ENCODE data around the gene GALNS.

GRCh38 chr16:88894681-88895300 is 38.0 kb upstream of the GALNS start:
- no peak for TF ChIP-seq CTCF (IDR thresholded peaks at IDR 0.05; ENCODE audit: poor library complexity, severe bottlenecking)
- no peak for TF ChIP-seq TAF1 (IDR thresholded peaks at IDR 0.05; ENCODE audit: low read depth)
- TF ChIP-seq EP300 (conservative IDR thresholded peaks at IDR 0.05; ENCODE audit: poor library complexity, severe bottlenecking): no peak
- no peak for TF ChIP-seq EZH2 (IDR thresholded peaks at IDR 0.05; ENCODE audit: borderline replicate concordance, insufficient read depth, low read length, poor library complexity, severe bottlenecking)
- no peak for TF ChIP-seq POLR2AphosphoS5 (IDR thresholded peaks at IDR 0.05)
- TF ChIP-seq RAD21 (conservative IDR thresholded peaks at IDR 0.05): no peak
- TF ChIP-seq, protein P1, sequence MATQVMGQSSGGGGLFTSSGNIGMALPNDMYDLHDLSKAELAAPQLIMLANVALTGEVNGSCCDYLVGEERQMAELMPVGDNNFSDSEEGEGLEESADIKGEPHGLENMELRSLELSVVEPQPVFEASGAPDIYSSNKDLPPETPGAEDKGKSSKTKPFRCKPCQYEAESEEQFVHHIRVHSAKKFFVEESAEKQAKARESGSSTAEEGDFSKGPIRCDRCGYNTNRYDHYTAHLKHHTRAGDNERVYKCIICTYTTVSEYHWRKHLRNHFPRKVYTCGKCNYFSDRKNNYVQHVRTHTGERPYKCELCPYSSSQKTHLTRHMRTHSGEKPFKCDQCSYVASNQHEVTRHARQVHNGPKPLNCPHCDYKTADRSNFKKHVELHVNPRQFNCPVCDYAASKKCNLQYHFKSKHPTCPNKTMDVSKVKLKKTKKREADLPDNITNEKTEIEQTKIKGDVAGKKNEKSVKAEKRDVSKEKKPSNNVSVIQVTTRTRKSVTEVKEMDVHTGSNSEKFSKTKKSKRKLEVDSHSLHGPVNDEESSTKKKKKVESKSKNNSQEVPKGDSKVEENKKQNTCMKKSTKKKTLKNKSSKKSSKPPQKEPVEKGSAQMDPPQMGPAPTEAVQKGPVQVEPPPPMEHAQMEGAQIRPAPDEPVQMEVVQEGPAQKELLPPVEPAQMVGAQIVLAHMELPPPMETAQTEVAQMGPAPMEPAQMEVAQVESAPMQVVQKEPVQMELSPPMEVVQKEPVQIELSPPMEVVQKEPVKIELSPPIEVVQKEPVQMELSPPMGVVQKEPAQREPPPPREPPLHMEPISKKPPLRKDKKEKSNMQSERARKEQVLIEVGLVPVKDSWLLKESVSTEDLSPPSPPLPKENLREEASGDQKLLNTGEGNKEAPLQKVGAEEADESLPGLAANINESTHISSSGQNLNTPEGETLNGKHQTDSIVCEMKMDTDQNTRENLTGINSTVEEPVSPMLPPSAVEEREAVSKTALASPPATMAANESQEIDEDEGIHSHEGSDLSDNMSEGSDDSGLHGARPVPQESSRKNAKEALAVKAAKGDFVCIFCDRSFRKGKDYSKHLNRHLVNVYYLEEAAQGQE (IDR thresholded peaks at IDR 0.05; ENCODE audit: borderline replicate concordance): no peak
